ENCODE data around the gene TMEM272.

- TF ChIP-seq, protein P1, sequence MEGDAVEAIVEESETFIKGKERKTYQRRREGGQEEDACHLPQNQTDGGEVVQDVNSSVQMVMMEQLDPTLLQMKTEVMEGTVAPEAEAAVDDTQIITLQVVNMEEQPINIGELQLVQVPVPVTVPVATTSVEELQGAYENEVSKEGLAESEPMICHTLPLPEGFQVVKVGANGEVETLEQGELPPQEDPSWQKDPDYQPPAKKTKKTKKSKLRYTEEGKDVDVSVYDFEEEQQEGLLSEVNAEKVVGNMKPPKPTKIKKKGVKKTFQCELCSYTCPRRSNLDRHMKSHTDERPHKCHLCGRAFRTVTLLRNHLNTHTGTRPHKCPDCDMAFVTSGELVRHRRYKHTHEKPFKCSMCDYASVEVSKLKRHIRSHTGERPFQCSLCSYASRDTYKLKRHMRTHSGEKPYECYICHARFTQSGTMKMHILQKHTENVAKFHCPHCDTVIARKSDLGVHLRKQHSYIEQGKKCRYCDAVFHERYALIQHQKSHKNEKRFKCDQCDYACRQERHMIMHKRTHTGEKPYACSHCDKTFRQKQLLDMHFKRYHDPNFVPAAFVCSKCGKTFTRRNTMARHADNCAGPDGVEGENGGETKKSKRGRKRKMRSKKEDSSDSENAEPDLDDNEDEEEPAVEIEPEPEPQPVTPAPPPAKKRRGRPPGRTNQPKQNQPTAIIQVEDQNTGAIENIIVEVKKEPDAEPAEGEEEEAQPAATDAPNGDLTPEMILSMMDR (optimal IDR thresholded peaks at IDR 0.05 in 1 of 3, IDR thresholded peaks at IDR 0.05 in 1 of 3, conservative IDR thresholded peaks at IDR 0.05 in 1 of 3; ENCODE audit: extremely low read depth in 1 of 3, insufficient read depth in 2 of 3, low read length in 3 of 3), result no peak
- no peak for TF ChIP-seq EZH2 (IDR thresholded peaks at IDR 0.05; ENCODE audit: low read length)
Measured at GRCh38 chr13:51783428-51784094, 61.4 kb downstream of the TMEM272 start.
